NCI-H2227 (cell line): ENCODE measurements around the gene ID1.
A peak's percentile ranks its signal among the peaks of the same experiment; 100 is the strongest.
"Not testable (repeated sequence)": the region's sequence is repeated elsewhere in the genome, so short reads cannot be mapped to it uniquely, and the experiment has no call there.

ENCODE experiments used
- DNase-seq: peaks from one replicate; lab custom pipeline; 2025; ENCODE audit not compliant: unreplicated experiment; lab: John Stamatoyannopoulos, UW

ID1 gene

DNA sequence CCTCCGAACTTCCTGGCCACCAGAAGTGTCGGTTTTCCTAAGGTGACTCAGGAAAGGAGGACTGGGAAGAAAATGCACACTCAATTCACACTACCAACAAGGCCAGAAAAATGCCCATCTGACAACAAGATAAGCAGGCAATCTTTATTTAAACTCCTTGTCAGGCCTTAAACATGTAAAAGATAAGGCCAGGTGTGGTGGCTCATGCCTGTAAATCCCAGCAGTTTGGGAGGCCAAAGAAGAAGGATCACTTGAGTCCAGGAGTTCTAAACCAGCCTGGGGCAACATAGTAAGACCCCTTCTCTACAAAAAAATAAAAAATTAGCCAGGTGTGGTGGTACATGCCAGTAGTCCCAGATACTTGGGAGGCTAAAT lies 7.6 kb upstream of the ID1 start:
- DNase-seq = no peak

DNA sequence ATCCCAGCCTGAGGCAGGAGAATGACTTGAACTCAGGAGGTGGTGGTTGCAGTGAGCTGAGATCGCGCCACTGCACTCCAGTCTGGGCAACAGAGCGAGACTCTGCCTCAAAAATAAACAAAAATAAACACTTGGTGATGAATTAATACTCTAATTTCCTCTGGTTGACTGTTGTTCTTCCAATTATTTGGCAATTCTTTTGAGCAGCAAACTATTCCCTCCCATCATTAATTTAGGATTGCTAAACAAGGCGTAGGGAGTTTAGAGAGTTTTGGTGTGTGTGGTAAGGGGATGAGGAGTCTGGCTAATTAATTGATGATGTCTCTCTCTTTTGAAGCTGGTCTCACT lies 2.7 kb upstream of the ID1 start:
- no peak for DNase-seq

DNA sequence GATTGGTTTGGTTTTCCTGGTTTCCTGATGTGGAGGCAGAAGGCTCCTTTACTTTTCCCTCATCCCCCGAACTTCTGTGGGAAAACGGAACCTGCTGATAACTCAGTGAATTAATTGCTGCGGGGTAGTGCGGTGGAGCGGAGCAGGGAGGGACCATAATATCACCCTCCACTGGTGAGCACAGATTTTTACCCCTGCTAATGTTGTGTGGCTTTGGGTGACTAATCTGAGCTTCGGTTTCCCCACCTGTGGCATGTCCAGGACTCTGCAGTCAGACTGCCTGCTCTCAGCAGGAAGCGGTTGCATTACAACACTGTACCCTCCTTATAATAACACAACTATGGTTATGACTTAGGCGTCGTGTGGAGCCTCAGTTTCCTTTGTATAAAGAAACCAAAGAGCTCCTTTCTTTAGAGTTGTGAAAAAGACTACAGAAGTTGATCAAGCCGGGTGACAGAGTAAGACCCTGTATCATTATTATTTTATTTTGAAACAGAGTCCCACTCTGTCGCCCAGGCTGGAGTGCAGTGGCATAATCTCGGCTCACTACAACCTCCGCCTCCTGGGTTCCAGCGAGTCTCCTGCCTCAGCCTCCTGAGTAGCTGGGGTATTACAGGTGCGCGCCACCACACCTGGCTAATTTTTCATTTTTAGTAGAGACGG lies 2.2 kb upstream of the ID1 start:
- DNase-seq = no peak

DNA sequence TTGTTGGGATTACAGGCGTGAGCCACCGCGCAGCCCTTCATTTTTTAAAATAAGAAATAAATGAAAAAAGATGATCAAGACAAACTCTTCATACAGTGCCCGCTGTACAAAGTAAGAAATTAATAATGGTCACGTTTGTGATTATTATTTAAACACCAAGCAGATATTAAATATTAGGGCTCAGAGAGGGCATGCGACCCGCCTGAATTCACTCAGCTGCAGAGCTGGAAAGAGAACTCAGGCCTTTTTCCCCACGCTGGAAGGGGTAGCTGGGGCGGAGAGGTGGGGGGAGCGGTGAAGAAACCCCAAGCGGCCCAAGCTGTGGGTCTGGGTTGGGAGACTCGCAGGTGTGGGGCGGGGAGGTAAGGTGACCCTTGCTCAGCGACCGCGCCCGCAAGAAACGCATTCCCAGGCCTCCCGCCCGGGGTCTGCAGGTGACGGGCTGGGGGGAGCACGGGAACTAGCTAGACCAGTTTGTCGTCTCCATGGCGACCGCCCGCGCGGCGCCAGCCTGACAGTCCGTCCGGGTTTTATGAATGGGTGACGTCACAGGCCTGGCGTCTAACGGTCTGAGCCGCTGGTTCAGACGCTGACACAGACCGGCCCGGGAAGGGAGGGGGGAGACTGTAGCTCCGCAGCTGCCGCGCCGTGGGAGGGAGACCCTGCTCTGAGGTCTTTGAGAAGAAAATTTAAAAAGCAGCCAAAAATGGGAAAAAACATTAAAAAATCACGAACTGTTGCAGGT lies 1.1 kb upstream of the ID1 start:
- DNase-seq = peak; percentile 99

DNA sequence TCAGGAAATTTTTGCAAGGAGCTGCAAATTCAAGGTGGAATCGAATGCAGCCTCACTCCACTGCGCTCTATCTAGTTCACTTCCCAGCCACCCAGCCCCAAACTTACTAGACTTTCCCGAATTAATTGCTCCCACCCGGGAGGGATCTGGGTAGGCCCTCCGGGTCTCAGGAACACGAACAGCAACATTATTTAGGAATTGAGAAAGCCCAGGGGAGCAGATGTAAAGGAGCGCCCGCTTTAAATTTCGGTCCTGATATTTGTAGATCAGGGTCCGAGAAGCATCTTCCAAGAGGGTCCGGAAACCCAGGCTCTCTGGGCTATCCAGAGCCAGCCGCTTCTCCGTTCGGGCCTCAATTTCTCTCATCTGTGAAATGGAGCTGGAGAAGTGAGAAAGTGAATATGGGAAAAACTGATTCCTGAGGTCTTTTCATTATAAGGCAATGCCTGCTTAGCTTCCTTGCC lies 490 bp upstream of the ID1 start:
- DNase-seq = no peak

DNA sequence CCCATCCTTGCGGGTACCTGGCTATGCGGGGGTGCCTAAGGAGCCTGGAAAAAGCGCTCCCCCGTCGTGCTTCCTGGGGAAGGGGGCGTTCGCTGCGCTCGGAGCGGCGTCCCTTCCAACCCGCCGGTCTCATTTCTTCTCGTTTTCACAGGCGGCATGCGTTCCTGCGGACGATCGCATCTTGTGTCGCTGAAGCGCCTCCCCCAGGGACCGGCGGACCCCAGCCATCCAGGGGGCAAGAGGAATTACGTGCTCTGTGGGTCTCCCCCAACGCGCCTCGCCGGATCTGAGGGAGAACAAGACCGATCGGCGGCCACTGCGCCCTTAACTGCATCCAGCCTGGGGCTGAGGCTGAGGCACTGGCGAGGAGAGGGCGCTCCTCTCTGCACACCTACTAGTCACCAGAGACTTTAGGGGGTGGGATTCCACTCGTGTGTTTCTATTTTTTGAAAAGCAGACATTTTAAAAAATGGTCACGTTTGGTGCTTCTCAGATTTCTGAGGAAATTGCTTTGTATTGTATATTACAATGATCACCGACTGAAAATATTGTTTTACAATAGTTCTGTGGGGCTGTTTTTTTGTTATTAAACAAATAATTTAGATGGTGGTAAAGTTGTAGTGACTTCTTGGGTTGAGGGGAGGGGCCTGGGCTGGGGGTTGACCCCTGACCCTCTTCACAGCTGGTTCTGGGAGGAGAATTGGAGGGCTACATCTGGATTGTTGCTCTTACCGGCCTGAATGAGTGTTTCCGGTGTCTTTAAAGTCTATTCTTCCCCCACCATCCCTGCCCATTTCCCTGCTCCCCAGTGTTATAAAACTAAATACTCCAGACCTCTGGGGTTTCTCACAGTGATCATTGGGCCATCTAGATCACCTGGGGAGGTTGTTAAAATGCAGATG lies 1.1 kb downstream of the ID1 start:
- peak; percentile 45 for DNase-seq

DNA sequence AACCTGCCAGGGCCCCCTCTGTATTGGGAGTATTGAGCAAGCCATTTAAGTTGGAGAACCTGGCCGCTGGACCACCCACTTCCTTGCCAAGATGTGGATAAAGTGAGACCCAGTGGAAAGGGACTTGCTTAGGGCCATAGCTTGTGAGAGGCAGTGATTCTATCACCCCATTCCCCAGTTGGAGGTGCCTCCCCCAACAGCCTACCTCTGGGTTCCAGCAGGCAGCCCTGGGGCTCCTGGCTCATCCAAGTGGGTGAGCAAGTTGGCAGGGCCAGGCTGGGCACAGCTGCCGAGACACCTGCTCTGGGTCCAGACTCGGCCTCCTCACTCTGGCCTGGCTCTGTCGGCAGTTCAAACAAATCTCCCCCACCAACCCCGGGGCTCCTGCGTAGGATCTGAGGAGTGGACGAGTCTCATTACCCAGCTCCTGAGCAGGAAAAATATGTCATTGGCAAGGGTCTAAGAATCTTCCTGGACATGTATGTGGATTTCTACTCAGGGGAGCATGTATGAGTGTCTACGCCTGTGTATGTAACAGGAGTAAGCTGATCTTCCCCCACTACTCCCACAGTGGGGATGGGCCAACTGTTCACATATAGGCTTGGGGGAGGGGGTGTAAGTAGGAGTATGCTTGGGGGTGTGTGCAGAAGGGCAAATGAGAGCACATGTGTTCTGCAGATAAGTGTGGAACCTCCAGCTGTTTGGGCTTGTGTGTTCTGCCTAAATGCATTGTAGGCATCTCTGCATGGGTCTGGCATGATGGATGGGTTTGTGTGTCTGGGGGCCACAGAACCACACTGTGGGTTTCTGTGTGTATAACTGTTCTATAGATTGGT lies 1.9 kb downstream of the ID1 start:
- DNase-seq = peak; percentile 75

DNA sequence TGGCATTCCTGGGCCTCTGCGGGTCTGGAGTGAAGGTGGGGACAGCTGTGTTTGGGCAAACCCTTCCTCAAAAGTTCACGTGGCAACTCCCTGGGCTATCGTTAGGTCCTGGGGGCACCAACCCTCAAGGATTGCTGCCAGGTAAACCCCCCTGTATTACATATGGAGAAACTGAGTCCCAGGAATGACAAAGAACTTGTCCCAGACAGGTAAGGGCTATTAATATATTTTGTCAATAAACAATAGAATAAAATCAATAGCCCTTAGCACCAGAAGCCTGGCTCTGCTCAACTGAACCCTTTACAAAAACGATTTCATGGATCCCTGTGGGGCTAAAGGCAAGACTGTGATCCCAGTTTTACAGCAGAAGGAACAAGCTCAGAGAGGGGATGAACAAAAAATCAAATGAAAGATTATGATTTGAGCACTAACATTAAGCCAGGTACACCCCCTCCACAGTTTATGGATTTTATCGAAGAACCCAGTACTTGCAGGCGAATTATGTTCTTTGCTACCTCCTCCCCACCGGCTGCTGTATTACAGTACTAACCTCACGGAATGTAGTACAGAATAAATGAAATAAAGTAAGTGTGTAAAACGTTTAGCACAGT lies 2.7 kb downstream of the ID1 start:
- no peak for DNase-seq

DNA sequence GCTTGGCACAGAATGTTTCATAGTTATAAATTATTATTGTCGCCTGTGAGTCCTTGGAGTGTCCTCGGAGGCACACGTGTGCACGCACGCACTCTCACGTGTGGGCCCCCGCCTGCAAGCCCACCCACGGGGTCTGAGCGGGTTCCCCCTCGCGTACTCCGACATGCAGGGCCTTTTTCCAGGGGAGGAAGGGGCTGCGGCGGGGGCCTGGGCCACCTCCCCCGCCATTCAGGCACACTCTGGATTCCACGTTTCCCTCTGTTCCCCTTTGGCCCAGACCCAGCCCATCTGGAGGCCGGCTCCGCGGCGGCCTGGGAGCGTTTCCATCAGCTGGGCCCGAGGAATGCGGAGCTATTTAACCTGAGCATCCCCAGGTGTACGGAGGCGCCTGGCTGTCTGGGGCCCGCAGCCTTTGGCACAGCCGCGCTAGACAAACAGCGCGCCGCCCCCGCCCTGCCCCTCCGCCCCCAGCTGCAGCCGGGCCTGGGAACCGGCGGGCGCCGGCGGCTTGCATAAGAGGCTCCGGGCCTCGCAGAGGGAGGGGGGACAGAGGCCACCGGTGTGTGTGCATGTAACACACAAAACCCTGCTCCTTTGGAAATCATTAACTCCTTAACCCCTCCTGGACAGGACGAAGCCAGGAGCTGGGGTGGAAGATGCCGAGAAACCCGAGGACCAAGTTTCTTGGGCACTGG lies 3.3 kb downstream of the ID1 start:
- peak; percentile 88 for DNase-seq

DNA sequence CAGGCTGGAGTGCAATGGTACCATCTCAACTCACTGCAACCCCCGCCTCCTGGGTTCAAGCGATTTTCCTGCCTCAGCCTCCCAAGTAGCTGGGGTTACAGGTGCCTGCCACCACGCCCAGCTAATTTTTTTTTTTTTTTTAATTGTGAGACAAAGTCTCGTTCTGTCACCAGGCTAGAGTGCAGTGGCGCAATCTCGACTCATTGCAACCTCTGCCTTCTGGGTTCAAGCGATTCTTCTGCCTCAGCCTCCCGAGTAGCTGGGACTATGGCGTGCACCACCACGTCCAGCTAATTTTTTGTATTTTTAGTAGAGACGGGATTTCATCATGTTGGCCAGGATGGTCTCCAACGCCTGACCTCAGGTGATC lies 7.2 kb downstream of the ID1 start:
- DNase-seq = not testable (repeated sequence)

DNA sequence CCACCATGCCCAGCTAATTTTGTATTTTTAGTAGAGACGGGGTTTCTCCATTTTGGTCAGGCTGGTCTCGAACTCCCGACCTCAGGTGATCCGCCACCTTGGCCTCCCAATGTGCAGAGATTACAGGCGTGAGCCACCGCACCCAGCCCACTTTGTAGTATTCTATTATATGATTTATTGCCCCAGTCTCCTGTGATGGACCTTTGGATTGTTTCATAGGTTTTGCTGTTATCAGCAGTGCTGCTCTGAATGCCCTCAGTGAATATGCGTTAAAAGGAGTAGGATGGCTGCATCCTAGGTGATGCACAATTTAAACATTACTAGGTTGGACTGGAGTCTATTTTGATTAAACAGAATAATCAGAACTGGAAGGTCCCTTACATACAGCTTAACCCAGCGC lies 10.3 kb downstream of the ID1 start:
- no peak for DNase-seq

DNA sequence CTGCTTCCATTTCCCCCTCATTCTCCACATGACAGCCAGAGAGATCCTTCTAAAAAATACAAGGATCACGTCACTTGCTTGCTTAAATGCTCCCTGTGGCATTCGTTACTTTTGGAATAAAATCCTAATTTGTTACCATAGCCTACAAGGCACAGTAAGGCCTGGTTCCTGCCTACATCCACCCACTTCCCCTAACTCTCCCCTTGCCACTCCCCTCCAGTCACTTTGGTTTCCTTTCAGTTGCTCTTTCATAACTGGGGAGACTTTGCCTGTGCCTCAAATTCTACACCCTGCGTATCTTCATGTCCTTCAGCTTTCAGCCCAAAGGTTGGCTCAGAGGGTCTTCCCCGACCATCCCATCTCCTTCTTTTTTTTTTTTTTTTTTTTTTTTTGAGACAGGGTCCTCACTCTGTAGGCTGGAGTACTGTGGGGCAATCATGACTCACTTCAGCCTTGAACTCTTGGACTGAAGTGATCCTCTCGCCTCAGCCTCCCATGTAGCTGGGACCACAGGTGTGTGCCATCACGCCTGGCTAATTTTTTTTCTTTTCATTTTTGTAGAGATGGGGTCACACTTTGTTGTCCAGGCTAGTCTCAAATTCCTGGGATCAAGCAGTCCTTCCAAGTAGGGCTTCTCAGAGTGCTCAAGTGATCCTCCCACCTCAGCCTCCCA lies 12.5 kb downstream of the ID1 start:
- no peak for DNase-seq

DNA sequence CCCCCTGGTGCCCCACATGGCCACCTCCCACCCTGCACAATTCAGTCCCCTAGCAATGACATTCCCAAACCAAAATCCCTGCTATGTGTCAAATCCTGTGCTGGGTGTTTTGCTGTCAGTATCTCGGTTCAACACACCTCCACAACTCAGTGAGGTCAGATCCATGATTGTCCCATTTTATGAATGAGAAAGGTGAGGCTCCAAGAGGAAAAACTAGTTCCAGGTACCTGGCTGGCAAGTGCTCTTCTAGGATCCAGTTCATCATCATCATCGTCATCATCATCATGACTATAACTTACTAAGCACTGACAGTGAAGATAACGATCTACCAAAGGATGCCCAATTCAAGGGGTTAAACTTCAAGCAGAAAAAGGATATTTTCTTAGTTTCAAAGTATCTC lies 15.2 kb downstream of the ID1 start:
- no peak for DNase-seq

DNA sequence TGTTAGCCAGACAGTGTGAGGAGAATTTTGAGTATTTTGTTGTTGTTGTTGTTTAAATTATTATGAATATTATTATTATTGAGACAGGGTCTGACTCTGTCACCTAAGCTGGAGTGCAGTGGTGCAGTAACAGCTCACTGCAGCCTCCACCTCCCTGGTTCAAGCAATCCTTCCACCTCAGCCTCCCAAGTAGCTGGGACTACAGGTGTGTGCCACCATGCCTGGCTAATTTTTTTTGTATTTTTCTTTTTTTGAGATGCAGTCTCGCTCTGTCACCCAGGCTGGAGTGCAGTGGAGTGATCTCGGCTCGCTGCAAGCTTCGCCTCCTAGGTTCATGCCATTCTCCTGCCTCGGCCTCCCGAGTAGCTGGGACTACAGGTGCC lies 18.0 kb downstream of the ID1 start:
- DNase-seq = not testable (repeated sequence)

DNA sequence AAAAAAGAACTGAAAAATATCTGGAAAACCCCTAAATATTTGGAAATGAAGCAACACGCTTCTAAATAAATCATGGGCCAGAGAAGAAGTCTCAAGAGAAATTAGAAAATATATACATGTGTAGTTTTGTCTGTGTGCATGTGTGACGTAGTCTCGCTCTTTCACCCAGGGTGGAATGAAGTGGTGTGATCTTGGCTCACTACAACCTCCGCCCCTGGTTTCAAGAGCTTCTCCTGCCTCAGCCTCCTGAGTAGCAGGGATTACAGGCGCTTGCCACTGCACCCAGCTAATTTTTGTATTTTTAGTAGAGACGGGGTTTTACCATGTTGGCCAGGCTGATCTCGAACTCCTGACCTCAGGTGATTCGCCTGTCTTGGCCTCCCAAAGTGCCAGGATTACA lies 21.4 kb downstream of the ID1 start:
- DNase-seq = not testable (repeated sequence)

DNA sequence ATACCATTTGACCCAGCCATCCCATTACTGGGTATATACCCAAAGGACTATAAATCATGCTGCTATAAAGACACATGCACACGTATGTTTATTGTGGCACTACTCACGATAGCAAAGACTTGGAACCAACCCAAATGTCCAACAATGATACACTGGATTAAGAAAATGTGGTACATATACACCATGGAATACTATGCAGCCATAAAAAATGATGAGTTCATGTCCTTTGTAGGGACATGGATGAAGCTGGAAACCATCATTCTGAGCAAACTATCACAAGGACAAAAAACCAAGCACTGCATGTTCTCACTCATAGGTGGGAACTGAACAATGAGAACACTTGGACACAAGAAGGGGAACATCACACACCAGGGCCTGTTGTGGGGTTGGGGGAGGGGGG lies 23.0 kb downstream of the ID1 start:
- DNase-seq = not testable (repeated sequence)

DNA sequence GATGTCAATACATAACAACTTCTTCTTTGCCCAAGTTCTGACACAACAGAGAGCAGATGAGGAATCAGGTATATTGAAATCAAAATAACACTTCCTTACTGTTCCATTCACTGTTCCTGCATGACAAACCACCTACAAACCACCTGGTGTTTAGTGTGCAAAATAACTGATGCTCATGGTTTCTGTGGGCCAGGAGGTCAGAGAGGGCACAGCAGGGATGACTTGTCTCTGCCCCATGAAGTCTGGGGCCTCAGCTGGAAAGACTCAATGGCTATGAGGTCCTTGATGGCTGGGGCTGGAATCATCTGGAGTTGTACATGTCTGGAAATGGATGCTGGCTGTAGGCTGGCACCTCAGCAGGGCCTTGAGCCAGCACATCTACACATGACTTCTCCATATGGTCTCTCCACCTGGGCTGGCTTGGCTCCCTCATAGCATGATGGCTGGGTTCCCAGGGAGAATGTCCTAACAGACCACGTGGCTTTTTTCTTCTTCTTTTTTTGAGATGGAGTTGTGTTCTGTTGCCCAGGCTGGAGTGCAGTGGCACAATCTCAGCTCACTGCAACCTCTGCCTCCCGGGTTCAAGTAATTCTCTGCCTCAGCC lies 25.2 kb downstream of the ID1 start:
- DNase-seq = no peak

DNA sequence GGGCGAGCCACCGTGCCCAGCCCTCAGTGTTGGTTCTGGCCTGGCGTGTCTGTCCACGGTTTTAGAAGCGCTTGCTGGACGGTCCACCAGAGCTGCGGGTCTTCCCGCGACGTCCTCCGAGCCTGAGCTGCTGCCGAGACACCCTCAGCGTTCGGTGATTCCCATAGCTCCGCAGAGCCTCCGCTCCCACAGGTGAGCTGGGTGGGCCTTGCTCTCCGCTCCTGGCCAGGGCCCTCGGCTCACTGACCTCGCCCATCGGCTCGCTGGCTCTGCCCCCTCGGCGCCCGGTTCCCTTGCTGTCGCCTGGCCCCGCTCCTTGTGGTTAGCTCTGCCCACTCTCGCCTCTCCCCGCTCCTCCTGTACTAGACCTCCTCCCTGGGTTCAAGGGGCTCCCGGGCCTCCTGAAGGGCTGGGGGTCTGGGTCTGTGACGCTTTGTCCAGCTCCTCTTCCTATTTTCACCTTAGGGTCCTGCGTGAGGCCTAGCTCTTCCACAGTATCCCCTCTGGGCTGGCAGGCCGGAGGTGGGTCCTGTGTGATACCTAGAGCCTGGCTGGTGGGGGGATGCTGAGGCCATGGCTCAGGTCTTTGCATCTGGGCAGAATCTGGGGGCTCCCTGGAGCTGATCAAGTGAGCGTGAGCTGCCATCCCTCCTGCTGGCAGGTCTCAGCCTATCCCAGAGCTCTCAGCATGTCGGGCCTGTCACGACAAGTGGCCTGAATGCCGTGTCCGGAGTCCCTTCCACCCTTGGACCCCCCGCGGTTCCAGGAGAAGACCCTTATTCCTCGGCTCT lies 27.7 kb downstream of the ID1 start:
- no peak for DNase-seq
